NCI-H526 treated with DMSO at 0.1 percent for 48 hours (cell line): Measurements from ENCODE around the gene DNAJC18.

ENCODE experiments used
- DNase-seq: peaks from one replicate; lab custom pipeline; 2025; lab: John Stamatoyannopoulos, UW

The DNAJC18 gene

DNA sequence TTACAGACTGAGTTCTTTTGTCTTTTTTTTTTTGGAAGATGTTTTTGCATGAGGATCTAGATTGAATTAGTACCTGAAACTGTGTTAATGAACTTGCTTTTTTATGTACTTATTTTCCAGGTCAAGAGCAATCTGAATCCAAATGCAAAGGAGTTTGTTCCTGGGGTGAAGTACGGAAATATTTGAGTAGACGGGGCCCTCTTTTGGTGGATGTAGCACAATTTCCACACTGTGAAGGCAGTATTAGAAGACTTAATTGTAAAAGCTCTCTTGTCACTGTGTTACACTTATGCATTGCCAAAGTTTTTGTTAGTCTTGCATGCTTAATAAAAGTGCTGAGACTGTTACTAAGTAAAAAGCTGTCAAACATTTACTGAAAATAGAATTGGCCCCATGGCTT is 70.7 kb downstream of the DNAJC18 start:
- DNase-seq, result no peak

DNA sequence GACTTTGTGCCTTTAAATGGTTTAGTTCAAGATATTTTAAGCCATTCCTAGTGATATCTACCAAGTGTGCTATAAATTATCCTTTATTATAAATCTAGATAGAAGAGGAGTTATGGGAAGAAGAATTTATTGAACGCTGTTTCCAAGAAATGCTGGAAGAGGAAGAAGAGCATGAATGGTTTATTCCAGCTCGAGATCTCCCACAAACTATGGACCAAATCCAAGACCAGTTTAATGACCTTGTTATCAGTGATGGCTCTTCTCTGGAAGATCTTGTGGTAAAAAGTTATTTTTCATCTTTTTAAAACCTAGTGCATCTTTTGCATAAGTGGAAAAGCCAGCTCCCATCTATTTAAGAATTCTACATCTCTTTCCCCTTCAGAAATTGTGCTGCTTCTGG is 74.9 kb downstream of the DNAJC18 start:
- no peak for DNase-seq

- no peak for DNase-seq
Measured at GRCh38 chr5:139363937-139364336, 75.4 kb downstream of the DNAJC18 start.

DNA sequence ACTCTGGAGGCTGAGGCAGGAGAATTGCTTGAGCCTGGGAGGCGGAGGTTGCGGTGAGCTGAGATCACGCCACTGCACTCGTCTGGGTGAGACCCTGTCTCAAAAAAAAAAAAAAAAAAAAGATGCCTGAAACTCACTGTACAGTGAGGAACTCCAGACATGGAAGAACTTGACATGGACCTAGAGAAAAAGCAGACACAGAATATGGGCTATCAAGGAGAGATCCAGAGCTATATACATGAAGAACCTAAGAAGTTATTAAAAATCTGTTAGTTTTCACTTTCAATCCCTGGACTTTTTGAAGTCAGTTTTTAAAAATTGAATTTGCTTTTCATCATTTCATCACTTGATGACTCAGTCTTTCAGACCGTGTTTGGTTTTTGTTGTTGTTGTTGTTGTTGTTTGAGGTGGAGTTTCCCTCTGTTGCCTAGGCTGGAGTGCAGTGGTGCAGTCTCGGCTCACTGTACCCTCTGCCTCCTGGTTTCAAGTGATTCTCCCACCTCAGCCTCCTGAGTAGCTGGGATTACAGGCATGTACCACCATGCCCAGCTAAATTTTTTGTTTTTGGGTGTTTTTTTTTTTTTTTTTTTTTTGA is 77.4 kb downstream of the DNAJC18 start:
- no peak for DNase-seq

DNA sequence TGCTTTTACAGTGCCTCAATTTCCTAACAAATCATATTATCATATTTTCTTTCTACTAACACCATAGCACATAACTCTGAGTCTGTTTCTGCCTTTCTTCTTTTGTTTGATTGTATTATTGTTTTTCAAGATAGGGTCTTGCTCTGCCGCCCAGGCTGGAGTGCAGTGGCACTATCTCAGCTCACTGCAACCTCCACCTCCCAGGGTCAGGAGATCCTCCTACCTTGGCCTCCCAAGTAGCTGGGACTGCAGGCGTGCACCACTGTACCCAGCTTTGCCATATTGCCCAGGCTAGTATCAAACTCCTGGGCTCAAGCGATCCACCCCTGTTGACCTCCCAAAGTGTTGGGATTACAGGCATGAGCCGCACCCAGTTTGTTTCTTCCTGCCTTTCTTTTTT is 78.9 kb downstream of the DNAJC18 start:
- DNase-seq, result no peak
